ENCODE measurements around the gene CLIC4. TPM values are rescaled to one million over a fixed set of nuclear protein-coding genes. Genes with fewer than 3 reads are reported as not detected.

The CLIC4 gene
- total RNA-seq, 1 experiment from 2014 or later = 230 TPM

DNA sequence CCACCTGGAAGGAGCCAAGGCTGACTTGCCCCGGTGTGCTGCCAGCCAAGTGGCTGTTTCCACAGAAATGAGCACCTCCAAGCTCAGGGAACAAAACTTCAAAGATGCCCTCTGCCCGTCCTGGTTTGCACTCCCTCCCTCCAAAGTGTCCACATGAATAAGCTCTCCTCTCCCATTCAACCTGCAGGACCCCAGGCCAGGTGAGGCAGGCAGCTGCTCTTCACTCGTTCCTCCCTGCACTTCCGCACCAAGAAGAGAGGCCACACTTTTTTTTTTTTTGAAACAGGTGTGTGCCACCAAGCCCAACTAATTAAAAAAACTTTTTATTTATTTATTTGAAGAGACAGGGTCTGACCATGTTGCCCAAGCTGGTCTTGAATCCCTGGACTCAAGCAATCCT, 18.5 kb upstream of the CLIC4 start:
- Histone ChIP-seq H3K9me3 (ENCODE audit: control insufficient read depth, low read depth, low read length) (no peaks in the 10 kb centered on the region), H3T11ph (ENCODE audit: low read length) (no peak overlapping the region), H3K14ac (ENCODE audit: insufficient read depth, low read length) (no peak overlapping the region), H2BK12ac (ENCODE audit: insufficient read length, low read depth, low read length) (no peak overlapping the region), H2AK5ac (ENCODE audit: insufficient read length, low read length) (no peak overlapping the region), H2BK120ac (ENCODE audit: low read depth, low read length, poor library complexity, severe bottlenecking) (no peak overlapping the region), H2BK15ac (ENCODE audit: low read depth, low read length) (no peak overlapping the region), H2AFZ (ENCODE audit: low read length) (no peak overlapping the region), H3K4me1 (ENCODE audit: insufficient read depth, low read length) (peaks cover 4% of the 10 kb centered on the region; the same call in 1 of the 2 replicates), H3K27ac (ENCODE audit: insufficient read length, low read depth, low read length) (no peak overlapping the region), H2BK20ac (ENCODE audit: low read depth, low read length, poor library complexity, severe bottlenecking) (no peak overlapping the region), H2BK5ac (ENCODE audit: insufficient read length, low read length) (no peak overlapping the region), H3K18ac (ENCODE audit: insufficient read length, low read depth, low read length) (no peak overlapping the region), H3K56ac (ENCODE audit: insufficient read length, low read depth, low read length) (no peak overlapping the region), H3K4me2 (ENCODE audit: insufficient read depth, insufficient read length, low read length) (no peak overlapping the region), H3K9ac (ENCODE audit: extremely low read depth, insufficient read length, low read length) (no peak overlapping the region), H3K23ac (ENCODE audit: insufficient read length, low read depth, low read length) (no peak overlapping the region), H4K5ac (ENCODE audit: insufficient read length, low read depth, low read length) (no peak overlapping the region), H4K8ac (replicated peaks; ENCODE audit: insufficient read length, low read depth, low read length) (no peak overlapping the region), H3K79me2 (ENCODE audit: insufficient read depth, low read length) (no peaks in the 10 kb centered on the region), H3K79me1 (ENCODE audit: insufficient read depth, low read depth, low read length, poor library complexity, severe bottlenecking) (no peaks in the 10 kb centered on the region), H3K27me3 (ENCODE audit: insufficient read depth, low read length) (no peaks in the 10 kb centered on the region), H3K4ac (ENCODE audit: low read depth, low read length) (no peak overlapping the region), H4K91ac (ENCODE audit: insufficient read length, low read depth, low read length) (no peak overlapping the region), H3K23me2 (ENCODE audit: insufficient read length, low read depth, low read length, poor library complexity, severe bottlenecking) (no peaks in the 10 kb centered on the region), H4K20me1 (ENCODE audit: control insufficient read depth, insufficient read depth, insufficient read length) (no peaks in the 10 kb centered on the region)
- Mint-ChIP-seq H3K27ac (peak overlapping the region; percentile 50 to 95 (median 94); a peak in 4 of 7 replicates), H3K27me3 (ENCODE audit: low read depth) (no peaks in the 10 kb centered on the region; the same call in 1 of the 2 replicates), H3K4me1 (peaks cover 38 to 40% of the 10 kb centered on the region in 2 experiments), H3K4me3 (no peak overlapping the region; a peak in 1 of 5 replicates), H3K36me3 (ENCODE audit: insufficient read depth in 1 of 3, low read depth in 3 of 3) (peaks cover 0 to 11% (median 0%) of the 10 kb centered on the region in 3 experiments; a peak in 2 of 7 replicates), H3K9me3 (peaks cover 5 to 11% of the 10 kb centered on the region in 2 experiments)
- no CpG with 5 or more reads among the region's 4 CpGs for WGBS (ENCODE audit: extremely low coverage, insufficient read length, low lambda C conversion rate)
- DNase-seq = no peak
- TF ChIP-seq, protein P1, sequence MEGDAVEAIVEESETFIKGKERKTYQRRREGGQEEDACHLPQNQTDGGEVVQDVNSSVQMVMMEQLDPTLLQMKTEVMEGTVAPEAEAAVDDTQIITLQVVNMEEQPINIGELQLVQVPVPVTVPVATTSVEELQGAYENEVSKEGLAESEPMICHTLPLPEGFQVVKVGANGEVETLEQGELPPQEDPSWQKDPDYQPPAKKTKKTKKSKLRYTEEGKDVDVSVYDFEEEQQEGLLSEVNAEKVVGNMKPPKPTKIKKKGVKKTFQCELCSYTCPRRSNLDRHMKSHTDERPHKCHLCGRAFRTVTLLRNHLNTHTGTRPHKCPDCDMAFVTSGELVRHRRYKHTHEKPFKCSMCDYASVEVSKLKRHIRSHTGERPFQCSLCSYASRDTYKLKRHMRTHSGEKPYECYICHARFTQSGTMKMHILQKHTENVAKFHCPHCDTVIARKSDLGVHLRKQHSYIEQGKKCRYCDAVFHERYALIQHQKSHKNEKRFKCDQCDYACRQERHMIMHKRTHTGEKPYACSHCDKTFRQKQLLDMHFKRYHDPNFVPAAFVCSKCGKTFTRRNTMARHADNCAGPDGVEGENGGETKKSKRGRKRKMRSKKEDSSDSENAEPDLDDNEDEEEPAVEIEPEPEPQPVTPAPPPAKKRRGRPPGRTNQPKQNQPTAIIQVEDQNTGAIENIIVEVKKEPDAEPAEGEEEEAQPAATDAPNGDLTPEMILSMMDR (conservative IDR thresholded peaks at IDR 0.05) = no peak

All from H9 (cell line).